Caki2 (cell line): ENCODE data around the gene ARHGAP19. TPM values are rescaled to one million over a fixed set of nuclear protein-coding genes. Genes with fewer than 3 reads are reported as not detected.

ENCODE experiments used
- DNase-seq: peaks from one replicate; pipeline ENCODE4 v3.0.0-alpha.2; 2015; ENCODE audit warnings: low read depth
- in situ Hi-C: cut with HindIII; loops from 2 replicates; pipeline ENCODE4 v1.10.0; 2016; ENCODE audit warnings: low sequenced_read_pairs, low pct_unique_long_range_greater_than_20kb, mixed read lengths
- total RNA-seq: library from RNA; depleted of rRNA; stranded (reverse); fragments of >200 nt; shearing (Covaris generic); gene quantifications from 2 replicates; pipeline ENCODE4 v1.2.3, GENCODE V29; 2014; ENCODE audit warnings: low replicate concordance

The ARHGAP19 gene
- total RNA-seq, 1 experiment from 2014 or later = 1.7 TPM

GRCh38 chr10:97325754-97326153 is 33.3 kb upstream of the ARHGAP19 start:
- in situ Hi-C loops = no loop called here
- DNase-seq = no peak

- DNase-seq = no peak
- in situ Hi-C loops = no loop called here
Measured at GRCh38 chr10:97323501-97323900, 31.1 kb upstream of the ARHGAP19 start.

GRCh38 chr10:97321804-97322190 is 29.4 kb upstream of the ARHGAP19 start:
- DNase-seq = no peak
- in situ Hi-C loops = no loop called here

- in situ Hi-C loops = no loop called here
- DNase-seq = no peak
Measured at GRCh38 chr10:97321032-97321803, 28.8 kb upstream of the ARHGAP19 start.

- in situ Hi-C loops = no loop called here
- DNase-seq = no peak
Measured at GRCh38 chr10:97320480-97321031, 28.1 kb upstream of the ARHGAP19 start.

GRCh38 chr10:97319671-97320479 is 27.4 kb upstream of the ARHGAP19 start:
- in situ Hi-C loops = no loop called here
- no peak for DNase-seq

- peak; percentile 79 for DNase-seq
Measured at GRCh38 chr10:97318772-97319651, 26.6 kb upstream of the ARHGAP19 start, which contains the start of gene FRAT1. Gene FRAT1, plus strand, starts transcription at chr10:97319271. Its CDS starts 183 bp downstream, at chr10:97319454.

GRCh38 chr10:97314671-97315070 is 22.2 kb upstream of the ARHGAP19 start:
- in situ Hi-C loops = no loop called here
- DNase-seq = no peak

More at GRCh38 chr10:97318772-97319651, 26.6 kb upstream of the ARHGAP19 start, which contains the start of gene FRAT1:
- in situ Hi-C loops = no loop called here

GRCh38 chr10:97312897-97313296 is 20.5 kb upstream of the ARHGAP19 start:
- in situ Hi-C loops = no loop called here
- no peak for DNase-seq

- in situ Hi-C loops = no loop called here
- DNase-seq = no peak
Measured at GRCh38 chr10:97311111-97311626, 18.7 kb upstream of the ARHGAP19 start.

GRCh38 chr10:97307866-97308780 is 15.7 kb upstream of the ARHGAP19 start:
- in situ Hi-C loops = no loop called here
- DNase-seq = no peak

GRCh38 chr10:97307441-97307840 is 15.0 kb upstream of the ARHGAP19 start:
- DNase-seq = no peak
- in situ Hi-C loops = no loop called here

- no peak for DNase-seq
- in situ Hi-C loops = no loop called here
Measured at GRCh38 chr10:97302088-97302791, 9.8 kb upstream of the ARHGAP19 start.

GRCh38 chr10:97300980-97301379 is 8.5 kb upstream of the ARHGAP19 start:
- in situ Hi-C loops = no loop called here
- no peak for DNase-seq

- in situ Hi-C loops = no loop called here
- DNase-seq = no peak
Measured at GRCh38 chr10:97298223-97298571, 5.8 kb upstream of the ARHGAP19 start.

GRCh38 chr10:97297556-97298222 is 5.3 kb upstream of the ARHGAP19 start:
- DNase-seq = no peak
- in situ Hi-C loops = no loop called here
